Measurements from ENCODE around the gene ROR1.
"Not testable (repeated sequence)": the region's sequence is repeated elsewhere in the genome, so short reads cannot be mapped to it uniquely, and the experiment has no call there.

The ROR1 gene

GRCh38 chr1:64073705-64074104 lies 299.9 kb downstream of the ROR1 start:
- DNase-seq = no peak

- DNase-seq = no peak
Observed at GRCh38 chr1:64074767-64075166, 300.9 kb downstream of the ROR1 start.

GRCh38 chr1:64077281-64077940 lies 303.6 kb downstream of the ROR1 start:
- DNase-seq = no peak

GRCh38 chr1:64080941-64081562 lies 307.2 kb downstream of the ROR1 start:
- no peak for DNase-seq

GRCh38 chr1:64082459-64082858 lies 308.6 kb downstream of the ROR1 start:
- DNase-seq = no peak

- DNase-seq = no peak
Observed at GRCh38 chr1:64084451-64084850, 310.6 kb downstream of the ROR1 start.

GRCh38 chr1:64087768-64088167 lies 314.0 kb downstream of the ROR1 start:
- DNase-seq = no peak

- DNase-seq = no peak
Observed at GRCh38 chr1:64090436-64090835, 316.6 kb downstream of the ROR1 start.

GRCh38 chr1:64092851-64093371 lies 319.1 kb downstream of the ROR1 start:
- DNase-seq = no peak

- no peak for DNase-seq
Observed at GRCh38 chr1:64093941-64094340, 320.1 kb downstream of the ROR1 start.

- DNase-seq = no peak
Observed at GRCh38 chr1:64095832-64096231, 322.0 kb downstream of the ROR1 start.

- DNase-seq = peak; percentile 26
Observed at GRCh38 chr1:64097859-64098258, 324.0 kb downstream of the ROR1 start.

- no peak for DNase-seq
Observed at GRCh38 chr1:64098436-64098835, 324.6 kb downstream of the ROR1 start.

GRCh38 chr1:64098846-64099582 lies 325.2 kb downstream of the ROR1 start:
- DNase-seq = no peak

GRCh38 chr1:64100791-64101190 lies 327.0 kb downstream of the ROR1 start:
- DNase-seq = no peak

GRCh38 chr1:64104585-64104984 lies 330.8 kb downstream of the ROR1 start:
- DNase-seq = not testable (repeated sequence)

GRCh38 chr1:64107118-64107519 lies 333.3 kb downstream of the ROR1 start:
- DNase-seq = no peak

GRCh38 chr1:64107632-64108031 lies 333.8 kb downstream of the ROR1 start:
- no peak for DNase-seq

- no peak for DNase-seq
Observed at GRCh38 chr1:64110924-64111777, 337.3 kb downstream of the ROR1 start.

- no peak for DNase-seq
Observed at GRCh38 chr1:64111787-64112186, 338.0 kb downstream of the ROR1 start.

GRCh38 chr1:64112281-64112680 lies 338.5 kb downstream of the ROR1 start:
- no peak for DNase-seq

GRCh38 chr1:64114012-64114525 lies 340.3 kb downstream of the ROR1 start:
- no peak for DNase-seq

- DNase-seq = no peak
Observed at GRCh38 chr1:64116537-64116936, 342.7 kb downstream of the ROR1 start.
